GM19099 (cell line): ENCODE results near the gene DNAH1.

Source experiments
- POLR2A ChIP-seq: IDR thresholded peaks from 3 replicates; pipeline ENCODE4 v1.6.1; 2011; ENCODE audit warnings: low read depth; ENCODE audit not compliant: insufficient read length; ENCODE audit errors: extremely low read depth

The DNAH1 gene

GRCh38 chr3:52289338-52289746, 26.8 kb upstream of the DNAH1 start:
- TF ChIP-seq POLR2A = no peak

GRCh38 chr3:52289747-52290595, 26.1 kb upstream of the DNAH1 start:
- no peak for TF ChIP-seq POLR2A

GRCh38 chr3:52290596-52291507, 25.3 kb upstream of the DNAH1 start:
- TF ChIP-seq POLR2A = no peak

GRCh38 chr3:52291508-52292181, 24.5 kb upstream of the DNAH1 start:
- TF ChIP-seq POLR2A = no peak

- no peak for TF ChIP-seq POLR2A
These were observed 23.7 kb upstream of the DNAH1 start for GRCh38 chr3:52292247-52293065.

GRCh38 chr3:52293491-52294319, 22.4 kb upstream of the DNAH1 start:
- no peak for TF ChIP-seq POLR2A

- TF ChIP-seq POLR2A = no peak
These were observed 21.6 kb upstream of the DNAH1 start for GRCh38 chr3:52294320-52295150.

GRCh38 chr3:52295671-52296208, 20.4 kb upstream of the DNAH1 start:
- TF ChIP-seq POLR2A = no peak

GRCh38 chr3:52297242-52298148, 18.6 kb upstream of the DNAH1 start:
- TF ChIP-seq POLR2A = no peak

- TF ChIP-seq POLR2A = no peak
These were observed 17.7 kb upstream of the DNAH1 start for GRCh38 chr3:52298149-52299098.
